ENCODE data around the gene KRTAP10-2.

The KRTAP10-2 gene

DNA sequence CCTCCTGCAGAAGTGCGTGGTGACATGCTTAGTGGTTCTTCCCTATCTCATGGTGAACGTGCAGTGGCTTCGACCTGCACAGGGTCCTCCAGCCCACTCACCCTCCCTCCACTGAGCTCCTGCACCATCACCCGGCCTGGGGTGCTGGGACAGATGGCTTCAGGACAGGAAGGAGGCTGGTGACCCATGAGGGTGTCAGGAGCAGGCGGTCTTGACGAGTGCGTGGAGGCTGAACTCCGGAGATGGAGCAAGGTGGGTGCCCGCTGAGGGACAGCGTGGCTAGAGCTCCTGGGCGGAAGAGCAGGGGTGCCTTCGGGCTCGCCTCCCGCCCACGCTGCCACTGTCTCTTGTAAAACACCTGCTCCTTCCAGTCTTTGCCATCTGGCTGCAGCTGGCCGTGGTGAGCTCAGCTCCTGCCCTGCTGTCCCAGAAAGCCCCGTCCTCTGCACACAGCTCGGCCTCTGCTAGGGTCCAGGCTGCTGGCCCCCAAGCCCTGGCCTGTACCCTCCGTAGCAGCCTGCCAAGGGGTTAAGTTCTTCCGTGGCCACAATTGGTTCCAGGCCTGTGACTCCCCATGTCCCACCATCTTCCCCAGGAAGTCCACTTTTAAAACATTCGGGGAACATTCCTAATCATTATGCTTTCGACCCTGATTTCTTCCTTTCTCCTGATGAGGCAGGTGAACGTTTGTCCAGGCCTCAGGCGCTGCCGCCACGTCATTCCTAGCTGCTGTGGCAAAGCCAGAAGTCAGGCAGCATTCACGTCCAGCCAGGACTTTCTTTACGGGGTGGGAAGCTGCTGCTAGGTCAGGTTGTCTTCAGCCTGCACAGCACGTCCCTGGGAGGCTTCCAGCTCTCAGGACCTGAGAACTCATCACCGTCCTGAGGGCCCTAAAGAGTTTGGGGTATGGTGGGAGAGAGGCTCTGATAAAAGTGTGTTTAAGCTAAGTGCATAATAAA, 19.4 kb downstream of the KRTAP10-2 start:
- Histone ChIP-seq H3K4me2 (no peak overlapping the region), H3K27ac (no peak overlapping the region), H3K9ac (no peak overlapping the region), H4K20me1 (no peaks in the 10 kb centered on the region), H3K36me3 (no peaks in the 10 kb centered on the region), H3K4me1 (no peaks in the 10 kb centered on the region), H3K27me3 (no peaks in the 10 kb centered on the region), H3K9me3 (no peaks in the 10 kb centered on the region), H3K4me3 (no peak overlapping the region)
- no peak for TF ChIP-seq Cebpa-rat (IDR thresholded peaks at IDR 0.05)

GRCh38 chr21:44530903-44531605, 20.3 kb downstream of the KRTAP10-2 start:
- H3K27me3 ChIP-seq = no peaks in the 10 kb centered on the region
- H4K20me1 ChIP-seq = no peaks in the 10 kb centered on the region
- H3K4me2 ChIP-seq = no peak overlapping the region
- H3K36me3 ChIP-seq = no peaks in the 10 kb centered on the region
- TF ChIP-seq Cebpa-rat (IDR thresholded peaks at IDR 0.05) = no peak
- H3K9me3 ChIP-seq = no peaks in the 10 kb centered on the region
- no peak overlapping the region for H3K27ac ChIP-seq
- no peak overlapping the region for H3K9ac ChIP-seq
- no peaks in the 10 kb centered on the region for H3K4me1 ChIP-seq
- H3K4me3 ChIP-seq = no peak overlapping the region

GRCh38 chr21:44530221-44530902, 20.9 kb downstream of the KRTAP10-2 start:
- Histone ChIP-seq H3K4me1 (no peaks in the 10 kb centered on the region), H3K9ac (no peak overlapping the region), H4K20me1 (no peaks in the 10 kb centered on the region), H3K9me3 (peaks cover 1% of the 10 kb centered on the region), H3K27ac (no peak overlapping the region), H3K4me2 (no peak overlapping the region), H3K4me3 (no peak overlapping the region), H3K36me3 (no peaks in the 10 kb centered on the region), H3K27me3 (no peaks in the 10 kb centered on the region)
- TF ChIP-seq Cebpa-rat (IDR thresholded peaks at IDR 0.05) = no peak

DNA sequence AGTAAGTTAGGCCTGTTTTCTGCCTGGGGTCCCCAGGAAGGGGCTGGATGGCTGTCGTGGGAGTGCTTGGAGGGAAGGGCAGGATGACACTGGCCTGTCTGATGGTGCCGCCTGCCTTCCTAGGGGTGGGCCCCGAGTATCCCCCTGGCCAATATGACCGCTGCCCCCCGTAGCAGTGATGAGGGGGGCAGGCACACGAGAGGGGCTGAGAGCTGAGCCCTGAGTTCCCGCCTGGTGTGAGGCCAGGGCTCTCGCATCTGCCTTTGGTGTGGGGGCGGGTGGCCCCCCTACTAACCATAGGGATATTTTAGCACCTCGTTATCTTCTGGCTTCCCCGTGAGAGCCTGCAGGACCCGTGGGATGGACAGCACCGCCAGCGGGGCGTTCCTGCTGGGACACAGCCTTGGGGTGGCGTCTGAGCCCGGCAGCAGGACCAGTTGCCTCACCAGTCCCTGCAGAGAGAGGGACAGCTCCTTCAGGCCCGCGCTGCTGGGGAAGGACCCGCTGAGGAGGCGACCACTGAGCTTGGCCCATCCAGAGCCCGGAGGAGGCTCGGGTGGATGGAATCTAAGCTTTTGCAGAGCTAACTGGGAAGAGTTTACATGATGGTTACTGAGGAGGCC, 21.7 kb downstream of the KRTAP10-2 start:
- H3K9me3 ChIP-seq = peaks cover 9% of the 10 kb centered on the region
- no peak for TF ChIP-seq Cebpa-rat (IDR thresholded peaks at IDR 0.05)
- no peaks in the 10 kb centered on the region for H3K4me1 ChIP-seq
- no peak overlapping the region for H3K4me3 ChIP-seq
- H3K4me2 ChIP-seq = no peak overlapping the region
- H3K27me3 ChIP-seq = no peaks in the 10 kb centered on the region
- no peak overlapping the region for H3K27ac ChIP-seq
- no peaks in the 10 kb centered on the region for H4K20me1 ChIP-seq
- H3K9ac ChIP-seq = no peak overlapping the region
- H3K36me3 ChIP-seq = no peaks in the 10 kb centered on the region

- H3K27ac ChIP-seq = no peak overlapping the region
- H3K4me1 ChIP-seq = no peaks in the 10 kb centered on the region
- no peaks in the 10 kb centered on the region for H4K20me1 ChIP-seq
- TF ChIP-seq Cebpa-rat (IDR thresholded peaks at IDR 0.05) = no peak
- no peak overlapping the region for H3K9ac ChIP-seq
- H3K4me2 ChIP-seq = no peak overlapping the region
- H3K36me3 ChIP-seq = no peaks in the 10 kb centered on the region
- peaks cover 15% of the 10 kb centered on the region for H3K9me3 ChIP-seq
- H3K27me3 ChIP-seq = no peaks in the 10 kb centered on the region
- H3K4me3 ChIP-seq = no peak overlapping the region
These were observed 22.3 kb downstream of the KRTAP10-2 start for GRCh38 chr21:44529011-44529421.

DNA sequence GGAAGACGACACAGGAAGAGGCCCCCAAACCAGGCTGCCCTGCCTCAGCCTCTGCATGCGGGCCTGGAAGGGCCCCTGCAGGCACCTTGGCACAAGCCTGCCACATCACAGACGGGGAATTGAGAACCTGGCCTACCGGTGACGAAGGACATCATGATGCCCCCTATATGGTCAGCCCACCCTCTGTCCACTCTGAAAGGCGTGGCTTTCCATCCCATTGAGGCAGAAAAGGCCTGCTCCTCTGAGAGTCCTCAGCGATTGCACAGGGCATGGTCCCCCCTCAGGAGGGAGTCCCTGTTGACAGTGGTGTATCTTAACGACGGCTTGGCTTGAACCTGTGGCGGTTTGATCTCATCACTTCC, 22.7 kb downstream of the KRTAP10-2 start:
- no peak overlapping the region for H3K4me2 ChIP-seq

GRCh38 chr21:44527983-44528633, 23.2 kb downstream of the KRTAP10-2 start:
- Histone ChIP-seq H3K4me1 (no peaks in the 10 kb centered on the region), H3K9me3 (peaks cover 24% of the 10 kb centered on the region), H3K36me3 (no peaks in the 10 kb centered on the region), H3K27me3 (no peaks in the 10 kb centered on the region), H4K20me1 (no peaks in the 10 kb centered on the region), H3K9ac (no peak overlapping the region), H3K4me3 (no peak overlapping the region), H3K27ac (no peak overlapping the region), H3K4me2 (no peak overlapping the region)
- TF ChIP-seq Cebpa-rat (IDR thresholded peaks at IDR 0.05) = no peak

More for the DNA sequence above, 22.7 kb downstream of the KRTAP10-2 start:
- Histone ChIP-seq H3K27me3 (no peaks in the 10 kb centered on the region), H3K27ac (no peak overlapping the region), H3K36me3 (no peaks in the 10 kb centered on the region), H4K20me1 (no peaks in the 10 kb centered on the region), H3K4me1 (no peaks in the 10 kb centered on the region), H3K9ac (no peak overlapping the region), H3K9me3 (peaks cover 19% of the 10 kb centered on the region), H3K4me3 (no peak overlapping the region)
- no peak for TF ChIP-seq Cebpa-rat (IDR thresholded peaks at IDR 0.05)

DNA sequence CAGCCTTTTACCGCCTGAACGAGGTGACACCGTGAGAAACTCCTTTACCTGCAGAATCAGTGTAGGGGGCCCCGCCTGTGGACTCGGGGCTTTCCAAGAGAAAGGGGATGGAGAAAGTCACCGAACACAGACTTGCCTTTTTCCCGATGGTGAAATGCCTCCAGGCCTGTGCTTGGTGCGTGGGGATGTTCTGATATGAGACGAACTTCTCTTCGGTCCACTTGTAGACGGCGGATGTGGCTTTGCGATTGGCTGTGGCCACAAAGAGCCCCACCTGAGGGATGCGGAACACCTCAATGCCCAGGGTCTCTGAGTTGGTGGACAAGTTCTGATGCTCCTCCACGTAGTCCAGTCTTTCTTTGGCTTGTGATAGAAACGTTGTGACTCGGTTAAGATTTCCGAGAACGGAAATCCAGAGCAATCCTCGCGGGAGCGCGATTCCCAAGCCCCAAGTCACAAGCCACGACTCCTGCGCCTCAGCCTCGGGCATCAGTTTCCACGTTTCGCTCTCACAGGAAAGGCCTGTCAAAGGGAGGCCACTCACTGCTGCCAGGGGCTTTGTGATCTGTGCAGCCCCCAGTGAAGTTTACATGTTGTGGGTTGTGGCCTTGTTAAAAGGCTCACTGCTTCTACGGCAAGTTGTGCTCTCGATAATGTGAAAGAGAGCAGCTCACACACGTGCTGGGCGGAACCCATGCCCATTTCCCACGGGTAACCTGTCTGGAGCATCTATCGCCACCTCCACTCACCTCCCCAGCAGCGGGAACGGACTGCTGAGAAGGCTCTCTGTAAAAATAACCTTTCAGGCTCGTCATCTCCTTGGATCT, 23.9 kb downstream of the KRTAP10-2 start:
- no peaks in the 10 kb centered on the region for H3K4me1 ChIP-seq
- H3K9me3 ChIP-seq = peaks cover 25% of the 10 kb centered on the region
- no peak for TF ChIP-seq Cebpa-rat (IDR thresholded peaks at IDR 0.05)
- H3K4me2 ChIP-seq = no peak overlapping the region
- no peaks in the 10 kb centered on the region for H3K36me3 ChIP-seq
- H4K20me1 ChIP-seq = no peaks in the 10 kb centered on the region
- H3K4me3 ChIP-seq = no peak overlapping the region
- H3K27me3 ChIP-seq = no peaks in the 10 kb centered on the region
- H3K27ac ChIP-seq = no peak overlapping the region
- no peak overlapping the region for H3K9ac ChIP-seq
